CD4-positive, alpha-beta memory T cell (primary cell): ENCODE measurements around the gene SLC16A8. TPM values are rescaled to one million over a fixed set of nuclear protein-coding genes. Genes with fewer than 3 reads are reported as not detected.

Source experiments
- CTCF ChIA-PET: fragments of 350-600 bp; sonication (Branson Sonifier 250); formaldehyde crosslinking; loops from one replicate; lab custom pipeline; 2021; ENCODE audit warnings: inconsistent platforms; ENCODE audit not compliant: partially characterized antibody; lab: Charles Lee
- POLR2A ChIA-PET: fragments of 350-600 bp; sonication (Branson Sonifier 250); formaldehyde crosslinking; loops from one replicate; lab custom pipeline; 2021; ENCODE audit not compliant: partially characterized antibody; lab: Charles Lee
- DNase-seq, 5 donors: peaks; one replicate each; pipeline versions ENCODE4 v3.0.0 to v3.0.0-alpha.2; 2020 to 2022; ENCODE audit warnings: mixed read lengths in 1 of 5
- H3K27ac ChIP-seq: one replicate; pipeline ENCODE4 v1.7.0; 2013; ENCODE audit warnings: low read depth, low read length
- H3K27me3 ChIP-seq: 2 replicates; pipeline ENCODE4 v1.7.0; 2013; ENCODE audit warnings: mild to moderate bottlenecking, low read length, moderate library complexity; ENCODE audit not compliant: insufficient read depth
- H3K36me3 ChIP-seq: 2 replicates; pipeline ENCODE4 v1.7.0; 2013; ENCODE audit warnings: mild to moderate bottlenecking, low read length, moderate library complexity; ENCODE audit not compliant: insufficient read depth
- H3K4me1 ChIP-seq: 2 replicates; pipeline ENCODE4 v1.7.0; 2013; ENCODE audit warnings: mild to moderate bottlenecking, low read length, moderate library complexity; ENCODE audit not compliant: insufficient read depth
- H3K4me3 ChIP-seq, 2 donors: one replicate each; pipeline ENCODE4 v1.7.0; 2013; ENCODE audit warnings: low read length in 2 of 2, mild to moderate bottlenecking in 1 of 2
- H3K9me3 ChIP-seq, 2 donors: one replicate each; pipeline ENCODE4 v1.7.0; 2013; ENCODE audit warnings: low read length in 2 of 2, control low read depth in 1 of 2; ENCODE audit not compliant: control insufficient read depth in 1 of 2
- H3K27ac Mint-ChIP-seq, 7 donors: one replicate each; pipeline ENCODE4 v1.8.0; 2020 to 2021; ENCODE audit warnings: mixed read lengths in 7 of 7, mild to moderate bottlenecking in 6 of 7, inconsistent platforms in 3 of 7, moderate library complexity in 3 of 7
- H3K27me3 Mint-ChIP-seq, 2 donors: one replicate each; pipeline ENCODE4 v1.8.0; 2020 to 2021; ENCODE audit warnings: mixed read lengths in 2 of 2
- H3K36me3 Mint-ChIP-seq, 2 donors: one replicate each; pipeline ENCODE4 v1.8.0; 2020 to 2021; ENCODE audit warnings: mixed read lengths in 2 of 2, inconsistent platforms in 1 of 2, mild to moderate bottlenecking in 1 of 2
- H3K4me1 Mint-ChIP-seq, 4 donors: one replicate each; pipeline ENCODE4 v1.8.0; 2020 to 2021; ENCODE audit warnings: mixed read lengths in 4 of 4, mild to moderate bottlenecking in 1 of 4
- H3K4me3 Mint-ChIP-seq, 8 donors: one replicate each; pipeline ENCODE4 v1.8.0; 2020 to 2021; ENCODE audit warnings: mixed read lengths in 8 of 8, mild to moderate bottlenecking in 7 of 8, moderate library complexity in 6 of 8, inconsistent platforms in 3 of 8
- H3K9me3 Mint-ChIP-seq, 8 donors: one replicate each; pipeline ENCODE4 v1.8.0; 2020 to 2021; ENCODE audit warnings: mixed read lengths in 8 of 8, mild to moderate bottlenecking in 5 of 8, inconsistent platforms in 3 of 8, moderate library complexity in 1 of 8
- intact Hi-C: fragments of 100-400 bp; cut with micrococcal nuclease; formaldehyde crosslinking; loops from one replicate; pipeline ENCODE4 v1.15.1; 2023
- polyA plus RNA-seq, 2 donors: library from polyadenylated mRNA; unstranded; fragments of 300-500 nt; fragmentation: Illumina TruSeq; gene quantifications; one replicate each; pipeline ENCODE4 v1.2.3, GENCODE V29; 2021
- total RNA-seq, 2 experiments: library from RNA; stranded (reverse); gene quantifications; one replicate each; pipeline ENCODE4 v1.2.3, GENCODE V29; 2021

SLC16A8 gene
- not detected for total RNA-seq
- not detected for polyA plus RNA-seq

DNA sequence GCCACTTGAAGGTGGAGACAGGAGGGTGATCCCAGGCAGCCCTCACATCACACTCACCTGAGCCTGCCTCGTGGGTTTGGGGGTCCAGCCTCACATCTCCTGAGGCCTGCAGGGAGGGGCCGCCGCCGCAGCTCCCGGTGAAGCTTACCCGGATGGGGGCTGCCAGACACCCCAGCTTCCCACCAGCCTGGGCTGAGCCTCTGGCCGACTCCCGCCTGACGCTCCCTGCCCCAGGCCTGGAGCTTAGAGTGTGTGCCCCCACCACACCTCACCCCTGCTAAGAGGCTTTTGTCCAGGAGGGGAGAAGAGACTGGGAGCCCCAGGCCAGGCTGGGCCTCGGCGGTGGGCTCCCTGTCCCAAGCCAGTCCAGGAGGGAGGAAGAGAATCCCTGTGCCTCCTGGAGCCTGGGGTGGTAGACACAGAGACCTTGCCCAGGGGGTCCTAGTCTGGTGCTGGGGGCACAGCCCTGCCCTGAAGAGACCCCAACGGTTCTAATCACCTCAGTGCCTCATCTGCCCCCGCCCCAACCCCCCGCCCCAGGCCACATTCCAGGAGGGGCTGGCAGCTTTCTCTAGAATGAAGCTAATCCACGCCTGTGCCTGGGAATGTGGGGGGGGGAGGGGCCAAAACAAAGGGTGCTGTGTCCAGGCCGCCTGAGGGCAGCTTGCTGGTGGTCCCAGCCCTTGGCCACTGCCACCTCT is at the start of gene SLC16A8:
Gene SLC16A8, minus strand, starts transcription at position 254 of the 701 bp plus-strand sequence. CDS start 1,311 bp downstream, outside the sequence.
- DNase-seq, result no peak
- H3K4me3 Mint-ChIP-seq, result peak within 1 kb of the TSS in 3 of 8 donors; percentile 20 to 54 (median 25)
- no peak within 1 kb of the TSS for H3K27ac ChIP-seq
- intact Hi-C loops, result no loop called here
- ChIA-PET POLR2A (no interaction called here), CTCF (no interaction called here)
- peaks cover 4 to 5% of the 10 kb centered on the region in 2 donors for H3K36me3 Mint-ChIP-seq
- peaks cover 12 to 25% of the 10 kb centered on the region in 2 donors for H3K27me3 Mint-ChIP-seq
- H3K4me1 ChIP-seq, result peaks cover 14% of the 10 kb centered on the region
- H3K4me3 ChIP-seq, result no peak within 1 kb of the TSS
- peak within 1 kb of the TSS in 1 of 7 donors; percentile 29 for H3K27ac Mint-ChIP-seq
- H3K9me3 Mint-ChIP-seq, result no peaks in the 10 kb centered on the region
- H3K27me3 ChIP-seq, result peaks cover 14% of the 10 kb centered on the region
- H3K36me3 ChIP-seq, result no peaks in the 10 kb centered on the region
- H3K4me1 Mint-ChIP-seq, result peaks cover 0 to 4% (median under 1%) of the 10 kb centered on the region in 4 donors
- H3K9me3 ChIP-seq, result no peaks in the 10 kb centered on the region

- no peak overlapping the region for H3K27ac Mint-ChIP-seq
- no peaks in the 10 kb centered on the region for H3K9me3 Mint-ChIP-seq
- H3K4me1 Mint-ChIP-seq, result no peaks in the 10 kb centered on the region
- no peaks in the 10 kb centered on the region for H3K27me3 Mint-ChIP-seq
- intact Hi-C loops, result no loop called here
- H3K4me3 ChIP-seq, result no peak overlapping the region
- ChIA-PET POLR2A (no interaction called here), CTCF (no interaction called here)
- H3K9me3 ChIP-seq, result no peaks in the 10 kb centered on the region
- H3K4me3 Mint-ChIP-seq, result no peak overlapping the region
- H3K36me3 Mint-ChIP-seq, result peaks cover 28 to 38% of the 10 kb centered on the region in 2 donors
- H3K27ac ChIP-seq, result no peak overlapping the region
- H3K36me3 ChIP-seq, result peaks cover 16% of the 10 kb centered on the region
- H3K27me3 ChIP-seq, result no peaks in the 10 kb centered on the region
- DNase-seq, result no peak
- H3K4me1 ChIP-seq, result no peaks in the 10 kb centered on the region
Measured at GRCh38 chr22:38133331-38133730, 49.3 kb upstream of the SLC16A8 start.

DNA sequence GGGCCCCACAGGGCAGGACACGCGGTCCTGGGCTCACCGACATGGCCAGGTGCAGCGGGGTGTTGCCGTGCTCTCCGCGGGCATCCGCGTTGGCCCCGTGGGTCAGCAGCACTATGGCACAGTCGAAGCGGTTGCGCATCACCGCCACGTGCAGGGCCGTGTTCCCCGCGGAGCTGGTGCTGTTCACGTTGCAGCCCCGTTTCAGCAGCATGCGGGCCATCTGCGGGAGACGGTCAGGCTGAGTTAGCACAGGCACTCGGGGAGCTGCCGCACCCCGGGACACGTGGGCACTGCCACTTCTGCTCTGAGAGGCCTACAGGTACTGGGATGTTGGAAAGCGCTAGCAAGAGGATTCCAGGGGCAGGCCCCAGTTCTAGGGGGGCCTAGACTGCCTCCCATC is 48.8 kb upstream of the SLC16A8 start:
- Histone ChIP-seq H3K4me1 (no peaks in the 10 kb centered on the region), H3K27me3 (no peaks in the 10 kb centered on the region), H3K36me3 (peaks cover 19% of the 10 kb centered on the region), H3K27ac (no peak overlapping the region), H3K9me3 (no peaks in the 10 kb centered on the region), H3K4me3 (no peak overlapping the region)
- H3K27me3 Mint-ChIP-seq, result no peaks in the 10 kb centered on the region
- peaks cover 25 to 36% of the 10 kb centered on the region in 2 donors for H3K36me3 Mint-ChIP-seq
- no peaks in the 10 kb centered on the region for H3K9me3 Mint-ChIP-seq
- intact Hi-C loops, result no loop called here
- no peak overlapping the region for H3K4me3 Mint-ChIP-seq
- H3K27ac Mint-ChIP-seq, result no peak overlapping the region
- POLR2A ChIA-PET, result no interaction called here
- no peak for DNase-seq
- no peaks in the 10 kb centered on the region for H3K4me1 Mint-ChIP-seq
- CTCF ChIA-PET, result no interaction called here

GRCh38 chr22:38132136-38132535 is 48.2 kb upstream of the SLC16A8 start:
- Mint-ChIP-seq H3K4me3 (no peak overlapping the region), H3K27ac (peak overlapping the region in 1 of 7 donors; percentile 13), H3K27me3 (no peaks in the 10 kb centered on the region), H3K4me1 (no peaks in the 10 kb centered on the region), H3K9me3 (no peaks in the 10 kb centered on the region), H3K36me3 (peaks cover 24 to 39% of the 10 kb centered on the region in 2 donors)
- no peak for DNase-seq
- Histone ChIP-seq H3K27ac (no peak overlapping the region), H3K4me1 (no peaks in the 10 kb centered on the region), H3K4me3 (no peak overlapping the region), H3K27me3 (no peaks in the 10 kb centered on the region), H3K36me3 (peaks cover 19% of the 10 kb centered on the region), H3K9me3 (no peaks in the 10 kb centered on the region)
- ChIA-PET POLR2A (no interaction called here), CTCF (no interaction called here)
- intact Hi-C loops, result no loop called here

DNA sequence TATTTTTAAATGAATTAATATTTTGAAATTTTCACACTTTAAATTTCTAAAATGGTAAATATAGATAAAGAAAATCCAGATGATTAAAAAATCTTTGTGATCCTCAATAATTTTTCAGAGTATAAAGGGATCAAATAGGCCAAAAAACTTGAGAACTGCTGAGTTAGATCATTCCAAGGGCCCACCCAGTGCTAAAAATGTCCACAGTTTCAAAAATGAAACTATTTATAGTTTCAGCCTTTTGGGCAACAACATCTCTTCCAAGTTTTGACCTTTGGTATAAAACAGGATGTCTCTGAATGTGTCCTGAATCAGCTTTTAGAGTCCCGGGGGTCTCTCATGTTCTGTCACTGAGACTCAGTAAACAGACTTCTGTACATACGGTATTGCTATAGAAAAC is 47.4 kb upstream of the SLC16A8 start:
- H3K9me3 Mint-ChIP-seq, result no peaks in the 10 kb centered on the region
- Histone ChIP-seq H3K27ac (no peak overlapping the region), H3K27me3 (no peaks in the 10 kb centered on the region), H3K36me3 (peaks cover 19% of the 10 kb centered on the region), H3K4me1 (no peaks in the 10 kb centered on the region), H3K9me3 (no peaks in the 10 kb centered on the region), H3K4me3 (no peak overlapping the region)
- H3K4me1 Mint-ChIP-seq, result no peaks in the 10 kb centered on the region
- DNase-seq, result no peak
- intact Hi-C loops, result no loop called here
- H3K27me3 Mint-ChIP-seq, result no peaks in the 10 kb centered on the region
- H3K36me3 Mint-ChIP-seq, result peaks cover 24 to 46% of the 10 kb centered on the region in 2 donors
- H3K27ac Mint-ChIP-seq, result no peak overlapping the region
- ChIA-PET CTCF (no interaction called here), POLR2A (no interaction called here)
- H3K4me3 Mint-ChIP-seq, result no peak overlapping the region

- Histone ChIP-seq H3K27ac (no peak overlapping the region), H3K9me3 (no peaks in the 10 kb centered on the region), H3K4me3 (no peak overlapping the region), H3K36me3 (peaks cover 12% of the 10 kb centered on the region), H3K4me1 (no peaks in the 10 kb centered on the region), H3K27me3 (no peaks in the 10 kb centered on the region)
- Mint-ChIP-seq H3K4me1 (no peaks in the 10 kb centered on the region), H3K36me3 (peaks cover 21 to 42% of the 10 kb centered on the region in 2 donors), H3K9me3 (no peaks in the 10 kb centered on the region), H3K4me3 (no peak overlapping the region), H3K27me3 (no peaks in the 10 kb centered on the region), H3K27ac (no peak overlapping the region)
- CTCF ChIA-PET, result no interaction called here
- DNase-seq, result no peak
- intact Hi-C loops, result no loop called here
- POLR2A ChIA-PET, result no interaction called here
Measured at GRCh38 chr22:38129856-38130255, 45.9 kb upstream of the SLC16A8 start.

DNA sequence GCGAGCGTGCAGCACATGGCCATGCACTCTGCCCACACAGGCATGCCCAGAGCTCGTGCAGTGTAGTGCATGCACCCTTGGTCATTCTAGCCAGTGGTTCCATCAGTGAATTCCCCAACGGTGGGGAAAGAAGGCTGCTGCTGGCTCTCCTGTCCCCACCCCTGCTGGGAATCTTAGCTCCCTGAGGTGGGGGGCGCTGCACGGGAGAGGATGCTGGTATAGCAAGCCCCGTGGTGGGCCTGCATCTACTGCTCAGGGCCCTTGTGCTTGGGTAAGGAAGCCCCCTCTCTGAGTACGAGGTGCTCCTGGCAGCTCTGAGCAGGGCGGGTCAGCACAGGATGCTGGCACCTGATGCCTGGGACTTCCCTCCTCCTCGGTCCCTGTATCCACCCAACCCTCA is 45.0 kb upstream of the SLC16A8 start:
- POLR2A ChIA-PET, result no interaction called here
- H3K4me3 Mint-ChIP-seq, result no peak overlapping the region

More for the DNA sequence above, 45.0 kb upstream of the SLC16A8 start:
- Mint-ChIP-seq H3K4me1 (peaks cover 0 to 3% (median under 1%) of the 10 kb centered on the region in 4 donors), H3K27ac (no peak overlapping the region), H3K36me3 (peaks cover 16 to 38% of the 10 kb centered on the region in 2 donors), H3K27me3 (no peaks in the 10 kb centered on the region), H3K9me3 (no peaks in the 10 kb centered on the region)
- Histone ChIP-seq H3K27me3 (no peaks in the 10 kb centered on the region), H3K9me3 (no peaks in the 10 kb centered on the region), H3K36me3 (peaks cover 12% of the 10 kb centered on the region), H3K4me3 (no peak overlapping the region), H3K27ac (no peak overlapping the region), H3K4me1 (no peaks in the 10 kb centered on the region)
- CTCF ChIA-PET, result no interaction called here
- no peak for DNase-seq
- intact Hi-C loops, result no loop called here
